ENCODE measurements around the gene TCF4.

TCF4 gene

DNA sequence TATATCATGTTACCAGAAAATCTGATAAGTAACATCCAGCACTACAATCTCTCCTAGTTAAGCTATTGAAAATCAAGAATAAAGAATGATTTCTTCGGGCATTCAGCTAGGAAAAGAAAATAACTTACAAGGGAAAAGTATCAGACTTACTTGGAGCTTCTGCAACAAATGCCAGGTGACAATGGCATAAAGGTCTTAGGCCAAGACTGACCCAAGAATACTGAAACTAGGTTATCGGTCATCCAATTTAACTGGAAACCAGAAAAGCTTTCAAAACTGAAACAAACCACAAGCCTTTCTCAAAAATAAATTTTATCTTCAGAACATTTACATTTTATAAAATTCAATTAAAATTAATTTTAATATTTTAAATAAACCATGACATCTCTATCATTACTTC, 414.7 kb downstream of the TCF4 start:
- no peak for DNase-seq
- TF ChIP-seq, protein P1, sequence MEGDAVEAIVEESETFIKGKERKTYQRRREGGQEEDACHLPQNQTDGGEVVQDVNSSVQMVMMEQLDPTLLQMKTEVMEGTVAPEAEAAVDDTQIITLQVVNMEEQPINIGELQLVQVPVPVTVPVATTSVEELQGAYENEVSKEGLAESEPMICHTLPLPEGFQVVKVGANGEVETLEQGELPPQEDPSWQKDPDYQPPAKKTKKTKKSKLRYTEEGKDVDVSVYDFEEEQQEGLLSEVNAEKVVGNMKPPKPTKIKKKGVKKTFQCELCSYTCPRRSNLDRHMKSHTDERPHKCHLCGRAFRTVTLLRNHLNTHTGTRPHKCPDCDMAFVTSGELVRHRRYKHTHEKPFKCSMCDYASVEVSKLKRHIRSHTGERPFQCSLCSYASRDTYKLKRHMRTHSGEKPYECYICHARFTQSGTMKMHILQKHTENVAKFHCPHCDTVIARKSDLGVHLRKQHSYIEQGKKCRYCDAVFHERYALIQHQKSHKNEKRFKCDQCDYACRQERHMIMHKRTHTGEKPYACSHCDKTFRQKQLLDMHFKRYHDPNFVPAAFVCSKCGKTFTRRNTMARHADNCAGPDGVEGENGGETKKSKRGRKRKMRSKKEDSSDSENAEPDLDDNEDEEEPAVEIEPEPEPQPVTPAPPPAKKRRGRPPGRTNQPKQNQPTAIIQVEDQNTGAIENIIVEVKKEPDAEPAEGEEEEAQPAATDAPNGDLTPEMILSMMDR (IDR thresholded peaks at IDR 0.05) = no peak
- Mint-ChIP-seq H3K9me3 (peaks cover 39% of the 10 kb centered on the region), H3K27ac (no peak overlapping the region), H3K4me1 (no peaks in the 10 kb centered on the region), H3K27me3 (ENCODE audit: low read depth, poor library complexity) (no peaks in the 10 kb centered on the region), H3K36me3 (ENCODE audit: low read depth) (peaks cover 8% of the 10 kb centered on the region), H3K4me3 (no peak overlapping the region)
